ENCODE results near the gene SOCS6.

The SOCS6 gene

DNA sequence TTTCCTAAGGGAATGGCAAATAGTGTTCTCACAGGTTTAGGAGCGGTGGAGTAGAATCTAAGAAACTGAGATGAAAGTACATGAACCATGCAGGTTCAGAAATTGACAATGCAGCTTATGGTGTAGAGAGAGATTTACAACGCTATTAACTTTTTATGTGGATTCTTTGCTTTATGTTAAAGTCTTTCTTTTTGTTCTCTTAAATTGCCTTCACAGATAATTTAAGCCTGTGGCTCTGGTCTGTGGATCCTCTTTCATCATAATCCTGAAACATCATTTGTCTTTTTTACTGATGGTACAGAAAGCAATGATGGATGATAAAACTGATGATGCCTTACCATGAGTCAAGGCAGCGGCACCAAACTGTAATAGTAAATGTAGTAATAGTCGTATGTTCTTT, 30.3 kb downstream of the SOCS6 start:
- H3K36me3 ChIP-seq: peaks cover 0 to 5% (median 0%) of the 10 kb centered on the region in 3 donors
- no peak for DNase-seq
- H3K4me1 ChIP-seq: peaks cover 0 to 3% (median 0%) of the 10 kb centered on the region in 4 donors
- intact Hi-C loops (cut with DNase I; ENCODE audit: low total_unique reads): no loop called here
- no peak for TF ChIP-seq CTCF (IDR thresholded peaks at IDR 0.05)
- H3K27me3 ChIP-seq: no peaks in the 10 kb centered on the region
- no peak overlapping the region for H3K4me3 ChIP-seq
- H3K27ac ChIP-seq: no peak overlapping the region
- no peaks in the 10 kb centered on the region for H3K9me3 ChIP-seq

- no peaks in the 10 kb centered on the region for H3K27me3 ChIP-seq
- intact Hi-C loops (cut with DNase I; ENCODE audit: low total_unique reads): no loop called here
- no peak overlapping the region for H3K4me3 ChIP-seq
- no peak for TF ChIP-seq CTCF (IDR thresholded peaks at IDR 0.05)
- no peak overlapping the region for H3K27ac ChIP-seq
- no peak for DNase-seq
- H3K4me1 ChIP-seq: peaks cover 0 to 3% (median 0%) of the 10 kb centered on the region in 4 donors
- H3K9me3 ChIP-seq: no peaks in the 10 kb centered on the region
- peaks cover 16 to 18% (median 18%) of the 10 kb centered on the region in 3 donors for H3K36me3 ChIP-seq
These were observed 32.8 kb downstream of the SOCS6 start for GRCh38 chr18:70321616-70322015.

- no peak overlapping the region for H3K27ac ChIP-seq
- H3K4me3 ChIP-seq: no peak overlapping the region
- no peaks in the 10 kb centered on the region for H3K9me3 ChIP-seq
- TF ChIP-seq CTCF (IDR thresholded peaks at IDR 0.05): no peak
- DNase-seq: no peak
- intact Hi-C loops (cut with DNase I; ENCODE audit: low total_unique reads): no loop called here
- H3K27me3 ChIP-seq: no peaks in the 10 kb centered on the region
- peaks cover 18 to 19% (median 18%) of the 10 kb centered on the region in 3 donors for H3K36me3 ChIP-seq
- H3K4me1 ChIP-seq: peaks cover 0 to 3% (median 0%) of the 10 kb centered on the region in 4 donors
These were observed 33.5 kb downstream of the SOCS6 start for GRCh38 chr18:70322385-70322784.

GRCh38 chr18:70322928-70323327, 34.1 kb downstream of the SOCS6 start:
- H3K27ac ChIP-seq: no peak overlapping the region
- intact Hi-C loops (cut with DNase I; ENCODE audit: low total_unique reads): no loop called here
- DNase-seq: no peak

DNA sequence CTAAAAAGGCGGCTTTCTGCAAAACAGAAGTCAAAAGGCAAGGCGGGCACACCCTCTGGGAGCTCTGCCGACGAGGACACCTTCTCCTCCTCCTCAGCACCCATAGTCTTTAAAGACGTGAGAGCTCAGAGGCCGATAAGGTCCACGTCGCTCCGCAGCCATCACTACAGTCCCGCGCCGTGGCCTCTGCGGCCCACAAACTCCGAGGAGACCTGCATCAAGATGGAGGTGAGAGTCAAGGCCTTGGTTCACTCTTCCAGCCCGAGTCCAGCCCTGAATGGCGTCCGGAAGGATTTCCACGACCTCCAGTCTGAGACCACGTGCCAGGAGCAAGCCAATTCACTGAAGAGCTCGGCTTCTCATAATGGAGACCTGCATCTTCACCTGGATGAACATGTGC, 36.1 kb downstream of the SOCS6 start:
- Histone ChIP-seq H3K27me3 (no peaks in the 10 kb centered on the region), H3K4me3 (no peak overlapping the region), H3K4me1 (peaks cover 0 to 18% (median 5%) of the 10 kb centered on the region in 4 donors), H3K27ac (no peak overlapping the region), H3K36me3 (peaks cover 12 to 19% (median 18%) of the 10 kb centered on the region in 3 donors), H3K9me3 (no peaks in the 10 kb centered on the region)
- no peak for DNase-seq
- no peak for TF ChIP-seq CTCF (IDR thresholded peaks at IDR 0.05)
- intact Hi-C loops (cut with DNase I; ENCODE audit: low total_unique reads): no loop called here

More at GRCh38 chr18:70322928-70323327, 34.1 kb downstream of the SOCS6 start:
- TF ChIP-seq CTCF (IDR thresholded peaks at IDR 0.05): no peak
- H3K27me3 ChIP-seq: no peaks in the 10 kb centered on the region
- H3K36me3 ChIP-seq: peaks cover 18 to 19% (median 18%) of the 10 kb centered on the region in 3 donors
- H3K4me1 ChIP-seq: peaks cover 0 to 3% (median 0%) of the 10 kb centered on the region in 4 donors
- H3K4me3 ChIP-seq: no peak overlapping the region
- no peaks in the 10 kb centered on the region for H3K9me3 ChIP-seq

- no peaks in the 10 kb centered on the region for H3K27me3 ChIP-seq
- no peak overlapping the region for H3K4me3 ChIP-seq
- peaks cover 12 to 19% (median 18%) of the 10 kb centered on the region in 3 donors for H3K36me3 ChIP-seq
- H3K27ac ChIP-seq: no peak overlapping the region
- peaks cover 0 to 18% (median 3%) of the 10 kb centered on the region in 4 donors for H3K4me1 ChIP-seq
- TF ChIP-seq CTCF (IDR thresholded peaks at IDR 0.05): no peak
- intact Hi-C loops (cut with DNase I; ENCODE audit: low total_unique reads): no loop called here
- H3K9me3 ChIP-seq: no peaks in the 10 kb centered on the region
- no peak for DNase-seq
These were observed 37.4 kb downstream of the SOCS6 start for GRCh38 chr18:70326255-70326654.

Data from tibial artery (tissue), 4 donors.